SU-DHL-6 (cell line): ENCODE results near the gene DYSF.

ENCODE experiments used
- H2AFZ ChIP-seq: fragments of 200-600 bp; sonication (generic); 2 replicates; pipeline ENCODE4 v1.6.1; 2014; ENCODE audit warnings: low read depth, mild to moderate bottlenecking, moderate library complexity, mixed read lengths, antibody characterized with exemption, low read length; ENCODE audit not compliant: severe bottlenecking
- H3F3A ChIP-seq: fragments of 200-600 bp; shearing (Covaris generic); 2 replicates; pipeline ENCODE4 v1.6.0; 2016; ENCODE audit warnings: antibody characterized with exemption, mild to moderate bottlenecking; ENCODE audit not compliant: insufficient read depth
- H3K27ac ChIP-seq: fragments of 200-600 bp; sonication (generic); 2 replicates; pipeline ENCODE4 v1.5.1; 2016; ENCODE audit warnings: low read depth, mild to moderate bottlenecking, low read length, moderate library complexity, mixed read lengths
- H3K27me3 ChIP-seq: fragments of 200-600 bp; sonication (generic), shearing (Covaris generic); 2 replicates; pipeline ENCODE4 v1.6.0; 2014; ENCODE audit warnings: mild to moderate bottlenecking, low read length
- H3K36me3 ChIP-seq: fragments of 200-600 bp; sonication (generic); 2 replicates; pipeline ENCODE4 v1.6.1; 2014; ENCODE audit warnings: mild to moderate bottlenecking, low read length, mixed read lengths
- H3K4me2 ChIP-seq: fragments of 300-600, 200-600 bp; shearing (Covaris generic), sonication (generic); 2 replicates; pipeline ENCODE4 v1.6.0; 2014; ENCODE audit warnings: low read length, low read depth, mild to moderate bottlenecking; ENCODE audit not compliant: poor library complexity, severe bottlenecking
- H3K4me3 ChIP-seq: fragments of 200-600 bp; sonication (generic); 2 replicates; pipeline ENCODE4 v1.5.1; 2014; ENCODE audit warnings: antibody characterized with exemption, low read length, mild to moderate bottlenecking, mixed read lengths; ENCODE audit not compliant: insufficient read depth, poor library complexity, severe bottlenecking
- H3K79me2 ChIP-seq: fragments of 200-600 bp; sonication (generic); 2 replicates; pipeline ENCODE4 v1.6.1; 2014; ENCODE audit warnings: mild to moderate bottlenecking, low read length, moderate library complexity; ENCODE audit not compliant: insufficient read depth
- H3K9ac ChIP-seq: fragments of 200-600 bp; sonication (generic); 2 replicates; pipeline ENCODE4 v1.7.0; 2014; ENCODE audit warnings: mild to moderate bottlenecking, low read length
- H3K9me2 ChIP-seq: fragments of 200-600 bp; sonication (generic); replicated peaks from 2 replicates; pipeline ENCODE4 v1.6.1; 2014; ENCODE audit warnings: low read length; ENCODE audit not compliant: insufficient read depth
- H3K9me3 ChIP-seq: fragments of 200-600 bp; sonication (generic); 2 replicates; pipeline ENCODE4 v1.6.1; 2014; ENCODE audit warnings: low read length, mixed read lengths; ENCODE audit not compliant: insufficient read depth
- H4K20me1 ChIP-seq: fragments of 200-600 bp; sonication (generic); 2 replicates; pipeline ENCODE4 v1.6.1; 2014; ENCODE audit warnings: low read depth, mild to moderate bottlenecking, antibody characterized with exemption, low read length, moderate library complexity, mixed read lengths
- EZH2phosphoT487 ChIP-seq: fragments of 200-600 bp; sonication (generic), shearing (Covaris generic); conservative IDR thresholded peaks from 2 replicates; pipeline ENCODE4 v1.6.1; 2018; ENCODE audit warnings: mild to moderate bottlenecking, antibody characterized with exemption, low read length, moderate library complexity, mixed read lengths
- TF ChIP-seq, protein P1 (sequence below): fragments of 200-600 bp; sonication (generic); IDR thresholded peaks from one replicate; pipeline ENCODE4 v1.5.1; 2017; ENCODE audit warnings: antibody characterized with exemption, mild to moderate bottlenecking, low read length, moderate library complexity; ENCODE audit not compliant: insufficient read depth, poor library complexity, severe bottlenecking

The DYSF gene

DNA sequence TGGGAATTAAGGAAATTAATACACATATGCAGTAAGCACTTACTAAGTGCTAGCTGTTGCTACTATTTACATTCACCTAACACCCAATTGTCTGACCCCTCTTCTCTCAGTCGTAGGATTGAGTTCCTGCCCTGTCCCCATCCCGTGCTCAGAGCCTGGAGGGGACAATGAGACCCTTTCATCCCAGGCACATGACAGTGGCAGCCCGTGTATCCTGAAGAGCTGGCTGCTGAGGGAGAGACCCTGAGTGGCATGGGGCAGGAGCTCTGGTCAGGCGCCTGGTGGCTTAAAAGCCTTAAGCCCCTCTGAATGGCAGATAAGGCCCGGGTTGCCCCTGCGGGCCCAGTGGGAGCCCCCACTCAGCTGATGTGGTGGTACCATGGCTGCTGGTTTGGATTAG, 99.0 kb downstream of the DYSF start:
- no peaks in the 10 kb centered on the region for H3K9me2 ChIP-seq
- no peak overlapping the region for H3K27ac ChIP-seq
- no peaks in the 10 kb centered on the region for H3F3A ChIP-seq
- H3K79me2 ChIP-seq, result no peaks in the 10 kb centered on the region
- H4K20me1 ChIP-seq, result no peaks in the 10 kb centered on the region
- no peak overlapping the region for H3K9ac ChIP-seq
- H3K27me3 ChIP-seq, result no peaks in the 10 kb centered on the region
- no peak overlapping the region for H3K4me3 ChIP-seq
- TF ChIP-seq, protein P1, sequence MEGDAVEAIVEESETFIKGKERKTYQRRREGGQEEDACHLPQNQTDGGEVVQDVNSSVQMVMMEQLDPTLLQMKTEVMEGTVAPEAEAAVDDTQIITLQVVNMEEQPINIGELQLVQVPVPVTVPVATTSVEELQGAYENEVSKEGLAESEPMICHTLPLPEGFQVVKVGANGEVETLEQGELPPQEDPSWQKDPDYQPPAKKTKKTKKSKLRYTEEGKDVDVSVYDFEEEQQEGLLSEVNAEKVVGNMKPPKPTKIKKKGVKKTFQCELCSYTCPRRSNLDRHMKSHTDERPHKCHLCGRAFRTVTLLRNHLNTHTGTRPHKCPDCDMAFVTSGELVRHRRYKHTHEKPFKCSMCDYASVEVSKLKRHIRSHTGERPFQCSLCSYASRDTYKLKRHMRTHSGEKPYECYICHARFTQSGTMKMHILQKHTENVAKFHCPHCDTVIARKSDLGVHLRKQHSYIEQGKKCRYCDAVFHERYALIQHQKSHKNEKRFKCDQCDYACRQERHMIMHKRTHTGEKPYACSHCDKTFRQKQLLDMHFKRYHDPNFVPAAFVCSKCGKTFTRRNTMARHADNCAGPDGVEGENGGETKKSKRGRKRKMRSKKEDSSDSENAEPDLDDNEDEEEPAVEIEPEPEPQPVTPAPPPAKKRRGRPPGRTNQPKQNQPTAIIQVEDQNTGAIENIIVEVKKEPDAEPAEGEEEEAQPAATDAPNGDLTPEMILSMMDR, result no peak
- H3K36me3 ChIP-seq, result no peaks in the 10 kb centered on the region
- no peaks in the 10 kb centered on the region for H3K9me3 ChIP-seq
- H2AFZ ChIP-seq, result no peak overlapping the region
- no peak overlapping the region for H3K4me2 ChIP-seq

DNA sequence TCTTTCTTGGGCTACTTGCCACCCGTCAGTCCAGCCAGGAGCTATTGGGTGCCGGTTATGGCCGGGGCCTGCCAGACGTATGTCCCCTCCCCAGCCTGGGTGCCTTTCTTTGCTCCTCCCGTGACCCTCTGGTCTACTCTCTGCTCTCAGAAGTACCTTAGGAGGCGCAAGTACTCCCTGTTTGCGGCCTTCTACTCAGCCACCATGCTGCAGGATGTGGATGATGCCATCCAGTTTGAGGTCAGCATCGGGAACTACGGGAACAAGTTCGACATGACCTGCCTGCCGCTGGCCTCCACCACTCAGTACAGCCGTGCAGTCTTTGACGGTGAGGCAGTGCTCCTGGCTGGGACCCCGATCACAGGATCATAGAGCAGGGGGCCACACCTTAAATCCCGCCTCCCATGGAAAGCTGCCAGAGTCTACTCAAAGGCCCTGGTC, 99.5 kb downstream of the DYSF start:
- no peaks in the 10 kb centered on the region for H3K36me3 ChIP-seq
- H3K27me3 ChIP-seq, result no peaks in the 10 kb centered on the region
- no peak overlapping the region for H2AFZ ChIP-seq
- H3K27ac ChIP-seq, result no peak overlapping the region
- H3K9me3 ChIP-seq, result no peaks in the 10 kb centered on the region
- no peaks in the 10 kb centered on the region for H3F3A ChIP-seq
- H3K4me3 ChIP-seq, result no peak overlapping the region
- TF ChIP-seq EZH2phosphoT487, result no peak
- TF ChIP-seq, protein P1, result no peak
- no peaks in the 10 kb centered on the region for H3K9me2 ChIP-seq
- no peak overlapping the region for H3K4me2 ChIP-seq
- no peaks in the 10 kb centered on the region for H4K20me1 ChIP-seq
- H3K79me2 ChIP-seq, result no peaks in the 10 kb centered on the region
- H3K9ac ChIP-seq, result no peak overlapping the region

DNA sequence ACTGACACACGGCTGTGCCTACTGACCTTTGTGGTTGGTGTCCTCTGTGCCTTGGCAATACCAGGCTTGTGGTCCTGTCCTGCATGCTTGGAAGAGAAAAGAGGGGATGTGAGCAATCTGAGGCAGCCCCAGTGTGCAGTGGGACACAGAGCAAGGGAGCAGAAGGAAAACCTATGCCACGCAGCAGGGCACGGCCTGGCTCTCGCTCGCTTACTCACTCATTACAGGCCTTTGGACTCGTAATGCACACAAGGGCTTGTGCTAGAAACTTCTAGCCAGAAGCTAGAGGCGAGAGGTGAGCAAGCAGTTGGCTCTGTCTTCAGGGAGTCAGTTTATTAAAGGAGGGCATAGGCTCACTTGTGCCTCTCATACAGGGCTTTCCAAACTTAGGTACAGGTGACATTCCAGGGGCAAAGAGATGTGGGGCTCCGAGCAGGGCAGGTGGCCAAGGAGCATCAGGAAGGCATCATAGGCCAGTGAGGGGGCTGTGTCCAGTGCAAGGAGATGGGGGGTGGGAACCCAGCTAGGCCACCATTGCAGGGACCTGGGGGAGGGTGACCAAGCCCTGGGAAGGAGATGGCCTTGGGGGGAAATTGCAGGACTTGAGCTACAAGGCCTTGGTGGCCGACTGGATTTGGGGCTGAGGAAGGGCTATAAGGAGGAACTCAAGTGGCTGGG, 100.8 kb downstream of the DYSF start:
- Histone ChIP-seq H3K27ac (no peak overlapping the region), H3K4me2 (no peak overlapping the region), H3K36me3 (no peaks in the 10 kb centered on the region), H3K79me2 (no peaks in the 10 kb centered on the region), H3K9ac (no peak overlapping the region), H3K27me3 (no peaks in the 10 kb centered on the region), H3F3A (no peaks in the 10 kb centered on the region), H4K20me1 (no peaks in the 10 kb centered on the region), H3K9me3 (no peaks in the 10 kb centered on the region), H3K4me3 (no peak overlapping the region), H2AFZ (no peak overlapping the region), H3K9me2 (no peaks in the 10 kb centered on the region)
- TF ChIP-seq, protein P1, result no peak
- TF ChIP-seq EZH2phosphoT487, result no peak
